ENCODE measurements around the gene GNA14.
"Not testable (repeated sequence)": the region's sequence is repeated elsewhere in the genome, so short reads cannot be mapped to it uniquely, and the experiment has no call there.

Gene GNA14

GRCh38 chr9:77449240-77450084, 198.7 kb downstream of the GNA14 start:
- no peak for FAIRE-seq
- DNase-seq (ENCODE audit: insufficient read length, low spot score), result no peak

GRCh38 chr9:77447646-77448045, 200.5 kb downstream of the GNA14 start:
- DNase-seq (ENCODE audit: insufficient read length, low spot score), result no peak

More at GRCh38 chr9:77449240-77450084, 198.7 kb downstream of the GNA14 start:
- TF ChIP-seq CTCF (IDR thresholded peaks at IDR 0.05; ENCODE audit: insufficient read depth, missing control alignments), result no peak

GRCh38 chr9:77442436-77442835, 205.7 kb downstream of the GNA14 start:
- DNase-seq (ENCODE audit: insufficient read length, low spot score) (no peak), FAIRE-seq (no peak)
- TF ChIP-seq CTCF (IDR thresholded peaks at IDR 0.05; ENCODE audit: insufficient read depth, missing control alignments), result no peak

More at GRCh38 chr9:77447646-77448045, 200.5 kb downstream of the GNA14 start:
- TF ChIP-seq CTCF (IDR thresholded peaks at IDR 0.05; ENCODE audit: insufficient read depth, missing control alignments), result no peak
- no peak for FAIRE-seq

- not testable (repeated sequence) for DNase-seq (ENCODE audit: insufficient read length, low spot score); FAIRE-seq
Measured at GRCh38 chr9:77441124-77441523, 207.0 kb downstream of the GNA14 start.

GRCh38 chr9:77440057-77440456, 208.1 kb downstream of the GNA14 start:
- DNase-seq (ENCODE audit: insufficient read length, low spot score), result no peak
- no peak for FAIRE-seq
- no peak for TF ChIP-seq CTCF (IDR thresholded peaks at IDR 0.05; ENCODE audit: insufficient read depth, missing control alignments)

- DNase-seq (ENCODE audit: insufficient read length, low spot score) (no peak), FAIRE-seq (no peak)
- TF ChIP-seq CTCF (IDR thresholded peaks at IDR 0.05; ENCODE audit: insufficient read depth, missing control alignments), result no peak
Measured at GRCh38 chr9:77438653-77439052, 209.5 kb downstream of the GNA14 start.

GRCh38 chr9:77435688-77436087, 212.4 kb downstream of the GNA14 start:
- no peak for TF ChIP-seq CTCF (IDR thresholded peaks at IDR 0.05; ENCODE audit: insufficient read depth, missing control alignments)
- no peak for DNase-seq (ENCODE audit: insufficient read length, low spot score)
- no peak for FAIRE-seq

Data from D721Med (cell line).